Measurements from ENCODE around the gene CBX8. TPM values are rescaled to one million over a fixed set of nuclear protein-coding genes. Genes with fewer than 3 reads are reported as not detected.

The CBX8 gene
- total RNA-seq, 1 donor from 2014 or later: 16.3 TPM

- H3K27ac Mint-ChIP-seq: no peak overlapping the region
- no peak for TF ChIP-seq CTCF (IDR thresholded peaks at IDR 0.05; ENCODE audit: unreplicated experiment)
- peaks cover 15% of the 10 kb centered on the region for H3K4me1 Mint-ChIP-seq
- H3K9me3 Mint-ChIP-seq: no peaks in the 10 kb centered on the region
- H3K4me3 Mint-ChIP-seq: peak overlapping the region; percentile 56
- H3K27me3 Mint-ChIP-seq (ENCODE audit: low read depth): peaks cover 75% of the 10 kb centered on the region
- H3K36me3 Mint-ChIP-seq: no peaks in the 10 kb centered on the region
- DNase-seq (ENCODE audit: low spot score in 2 of 2, unreplicated experiment in 2 of 2): no peak
Observed at GRCh38 chr17:79747508-79748294, 49.2 kb downstream of the CBX8 start.

GRCh38 chr17:79746889-79747507, 49.9 kb downstream of the CBX8 start:
- Mint-ChIP-seq H3K4me3 (peak overlapping the region; percentile 47), H3K36me3 (no peaks in the 10 kb centered on the region), H3K9me3 (no peaks in the 10 kb centered on the region), H3K27me3 (ENCODE audit: low read depth) (peaks cover 72% of the 10 kb centered on the region), H3K4me1 (peaks cover 15% of the 10 kb centered on the region), H3K27ac (no peak overlapping the region)
- DNase-seq (ENCODE audit: low spot score in 2 of 2, unreplicated experiment in 2 of 2): no peak
- no peak for TF ChIP-seq CTCF (IDR thresholded peaks at IDR 0.05; ENCODE audit: unreplicated experiment)

GRCh38 chr17:79745641-79746105, 51.2 kb downstream of the CBX8 start:
- Mint-ChIP-seq H3K36me3 (no peaks in the 10 kb centered on the region), H3K4me1 (peaks cover 15% of the 10 kb centered on the region), H3K27me3 (ENCODE audit: low read depth) (peaks cover 59% of the 10 kb centered on the region), H3K27ac (no peak overlapping the region), H3K4me3 (no peak overlapping the region), H3K9me3 (no peaks in the 10 kb centered on the region)
- no peak for TF ChIP-seq CTCF (IDR thresholded peaks at IDR 0.05; ENCODE audit: unreplicated experiment)
- DNase-seq (ENCODE audit: low spot score in 2 of 2, unreplicated experiment in 2 of 2): no peak

GRCh38 chr17:79743614-79744013, 53.3 kb downstream of the CBX8 start:
- Mint-ChIP-seq H3K27me3 (ENCODE audit: low read depth) (peaks cover 52% of the 10 kb centered on the region), H3K27ac (no peak overlapping the region), H3K4me1 (peaks cover 31% of the 10 kb centered on the region), H3K4me3 (no peak overlapping the region), H3K36me3 (no peaks in the 10 kb centered on the region), H3K9me3 (no peaks in the 10 kb centered on the region)
- no peak for TF ChIP-seq CTCF (IDR thresholded peaks at IDR 0.05; ENCODE audit: unreplicated experiment)
- DNase-seq (ENCODE audit: low spot score in 2 of 2, unreplicated experiment in 2 of 2): no peak

- no peak for TF ChIP-seq CTCF (IDR thresholded peaks at IDR 0.05; ENCODE audit: unreplicated experiment)
- DNase-seq (ENCODE audit: low spot score in 2 of 2, unreplicated experiment in 2 of 2): no peak
- Mint-ChIP-seq H3K4me3 (no peak overlapping the region), H3K27ac (no peak overlapping the region), H3K4me1 (peaks cover 31% of the 10 kb centered on the region), H3K9me3 (no peaks in the 10 kb centered on the region), H3K36me3 (no peaks in the 10 kb centered on the region), H3K27me3 (ENCODE audit: low read depth) (peaks cover 51% of the 10 kb centered on the region)
Observed at GRCh38 chr17:79742951-79743476, 53.9 kb downstream of the CBX8 start.

All from mesothelial cell of epicardium (in vitro differentiated cells).